ENCODE results near the gene ARHGAP18. TPM values are rescaled to one million over a fixed set of nuclear protein-coding genes. Genes with fewer than 3 reads are reported as not detected.
A peak's percentile ranks its signal among the peaks of the same experiment; 100 is the strongest.

Gene ARHGAP18
- total RNA-seq, 1 donor from 2014 or later = 3.9 TPM

DNA sequence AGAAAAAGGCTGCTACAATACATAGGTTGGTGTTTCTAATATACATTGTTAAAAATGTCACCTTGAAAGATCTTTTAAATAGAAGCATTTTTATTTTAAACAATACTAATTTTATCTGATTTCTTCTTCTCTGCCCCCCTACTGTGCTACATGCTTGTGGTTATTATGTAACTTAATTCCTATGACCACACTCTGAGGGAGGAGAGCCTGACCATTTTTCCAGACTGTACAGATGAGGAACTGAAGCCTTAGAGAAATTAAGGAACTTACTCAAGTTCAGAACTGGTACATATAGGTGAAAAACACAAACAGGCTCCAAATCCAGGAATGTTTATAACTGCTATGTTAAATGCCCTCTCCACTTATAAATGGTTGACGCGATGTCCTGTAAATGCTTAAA lies 43.4 kb upstream of the ARHGAP18 start:
- no peaks in the 10 kb centered on the region for H3F3A ChIP-seq (ENCODE audit: low read depth)
- DNase-seq (ENCODE audit: low spot score) = no peak
- Mint-ChIP-seq H3K27ac (no peak overlapping the region), H3K9me3 (no peaks in the 10 kb centered on the region), H3K4me1 (no peaks in the 10 kb centered on the region), H3K36me3 (no peaks in the 10 kb centered on the region), H3K27me3 (ENCODE audit: insufficient read depth, low read depth) (no peaks in the 10 kb centered on the region), H3K4me3 (no peak overlapping the region)
- no peak overlapping the region for H3K9ac ChIP-seq
- H3K27ac ChIP-seq = no peak overlapping the region
- no peaks in the 10 kb centered on the region for H3K9me3 ChIP-seq (ENCODE audit: low read depth)
- H3K27me3 ChIP-seq = no peaks in the 10 kb centered on the region
- H3K79me2 ChIP-seq (ENCODE audit: low read depth) = no peaks in the 10 kb centered on the region
- no peaks in the 10 kb centered on the region for H3K4me1 ChIP-seq
- no peaks in the 10 kb centered on the region for H4K20me1 ChIP-seq (ENCODE audit: low read depth)
- H2AFZ ChIP-seq (replicated peaks) = no peak overlapping the region
- H3K4me2 ChIP-seq = no peak overlapping the region
- H3K4me3 ChIP-seq = no peak overlapping the region
- TF ChIP-seq EZH2phosphoT487 (IDR thresholded peaks at IDR 0.05) (no peak), CTCF (IDR thresholded peaks at IDR 0.05) (no peak), EZH2 (IDR thresholded peaks at IDR 0.05) (no peak)
- no peaks in the 10 kb centered on the region for H3K36me3 ChIP-seq

GRCh38 chr6:129751384-129751783 lies 41.4 kb upstream of the ARHGAP18 start:
- no peak overlapping the region for H3K27ac ChIP-seq
- no peak overlapping the region for H3K9ac ChIP-seq
- no peaks in the 10 kb centered on the region for H3K9me3 ChIP-seq (ENCODE audit: low read depth)
- H3K27me3 Mint-ChIP-seq (ENCODE audit: insufficient read depth, low read depth) = no peaks in the 10 kb centered on the region
- H3K9me3 Mint-ChIP-seq = no peaks in the 10 kb centered on the region
- no peaks in the 10 kb centered on the region for H3K36me3 ChIP-seq
- H4K20me1 ChIP-seq (ENCODE audit: low read depth) = no peaks in the 10 kb centered on the region
- no peaks in the 10 kb centered on the region for H3K4me1 ChIP-seq
- H3K4me1 Mint-ChIP-seq = no peaks in the 10 kb centered on the region
- H3K27ac Mint-ChIP-seq = no peak overlapping the region
- no peaks in the 10 kb centered on the region for H3K79me2 ChIP-seq (ENCODE audit: low read depth)
- H3K4me2 ChIP-seq = no peak overlapping the region
- no peaks in the 10 kb centered on the region for H3K27me3 ChIP-seq
- TF ChIP-seq EZH2 (IDR thresholded peaks at IDR 0.05) = no peak
- TF ChIP-seq CTCF (IDR thresholded peaks at IDR 0.05) = no peak
- H2AFZ ChIP-seq (replicated peaks) = peak overlapping the region; percentile 52
- no peaks in the 10 kb centered on the region for H3F3A ChIP-seq (ENCODE audit: low read depth)
- H3K36me3 Mint-ChIP-seq = no peaks in the 10 kb centered on the region
- H3K4me3 ChIP-seq = no peak overlapping the region
- H3K4me3 Mint-ChIP-seq = no peak overlapping the region
- no peak for DNase-seq (ENCODE audit: low spot score)

- H3K36me3 Mint-ChIP-seq = no peaks in the 10 kb centered on the region
- no peak for TF ChIP-seq EZH2phosphoT487 (IDR thresholded peaks at IDR 0.05)
- no peak for TF ChIP-seq EZH2 (IDR thresholded peaks at IDR 0.05)
- no peak for TF ChIP-seq CTCF (IDR thresholded peaks at IDR 0.05)
- no peak overlapping the region for H3K4me2 ChIP-seq
- H3K4me1 ChIP-seq = no peaks in the 10 kb centered on the region
- H2AFZ ChIP-seq (replicated peaks) = no peak overlapping the region
- H3K9me3 ChIP-seq (ENCODE audit: low read depth) = no peaks in the 10 kb centered on the region
- DNase-seq (ENCODE audit: low spot score) = no peak
- no peaks in the 10 kb centered on the region for H3K79me2 ChIP-seq (ENCODE audit: low read depth)
- H3K4me3 Mint-ChIP-seq = no peak overlapping the region
- H3K9me3 Mint-ChIP-seq = no peaks in the 10 kb centered on the region
- H3F3A ChIP-seq (ENCODE audit: low read depth) = no peaks in the 10 kb centered on the region
- no peak overlapping the region for H3K9ac ChIP-seq
- H3K36me3 ChIP-seq = no peaks in the 10 kb centered on the region
- no peak overlapping the region for H3K27ac Mint-ChIP-seq
- H3K4me3 ChIP-seq = no peak overlapping the region
- no peak overlapping the region for H3K27ac ChIP-seq
- no peaks in the 10 kb centered on the region for H4K20me1 ChIP-seq (ENCODE audit: low read depth)
- H3K4me1 Mint-ChIP-seq = no peaks in the 10 kb centered on the region
- no peaks in the 10 kb centered on the region for H3K27me3 Mint-ChIP-seq (ENCODE audit: insufficient read depth, low read depth)
- no peaks in the 10 kb centered on the region for H3K27me3 ChIP-seq
Measured at GRCh38 chr6:129750360-129750759, 40.4 kb upstream of the ARHGAP18 start.

- Histone ChIP-seq H4K20me1 (ENCODE audit: low read depth) (no peaks in the 10 kb centered on the region), H3K9me3 (ENCODE audit: low read depth) (no peaks in the 10 kb centered on the region), H3K4me2 (no peak overlapping the region), H3K4me1 (no peaks in the 10 kb centered on the region), H3K27me3 (no peaks in the 10 kb centered on the region), H3K27ac (no peak overlapping the region), H3F3A (ENCODE audit: low read depth) (no peaks in the 10 kb centered on the region), H3K4me3 (no peak overlapping the region), H3K36me3 (no peaks in the 10 kb centered on the region), H3K79me2 (ENCODE audit: low read depth) (no peaks in the 10 kb centered on the region), H2AFZ (replicated peaks) (no peak overlapping the region), H3K9ac (no peak overlapping the region)
- DNase-seq (ENCODE audit: low spot score) = no peak
- Mint-ChIP-seq H3K27ac (no peak overlapping the region), H3K27me3 (ENCODE audit: insufficient read depth, low read depth) (no peaks in the 10 kb centered on the region), H3K4me1 (peaks cover under 1% of the 10 kb centered on the region), H3K9me3 (no peaks in the 10 kb centered on the region), H3K4me3 (no peak overlapping the region), H3K36me3 (no peaks in the 10 kb centered on the region)
- TF ChIP-seq CTCF (IDR thresholded peaks at IDR 0.05) (no peak), EZH2 (IDR thresholded peaks at IDR 0.05) (no peak), EZH2phosphoT487 (IDR thresholded peaks at IDR 0.05) (no peak)
Measured at GRCh38 chr6:129749749-129750120, 39.8 kb upstream of the ARHGAP18 start.

All from neural progenitor cell (in vitro differentiated cells).